ENCODE measurements around the gene TPSG1.
"Not testable (repeated sequence)": the region's sequence is repeated elsewhere in the genome, so short reads cannot be mapped to it uniquely, and the experiment has no call there.

TPSG1 gene

GRCh38 chr16:1193825-1194581 is 31.1 kb downstream of the TPSG1 start:
- peak in 1 of 3 experiments; percentile 58 for DNase-seq

GRCh38 chr16:1193143-1193824 is 31.8 kb downstream of the TPSG1 start:
- DNase-seq = peak; percentile 29 to 98 (median 92)

GRCh38 chr16:1192384-1193073 is 32.5 kb downstream of the TPSG1 start:
- DNase-seq = no peak

GRCh38 chr16:1190789-1191188 is 34.3 kb downstream of the TPSG1 start:
- not testable (repeated sequence) for DNase-seq

GRCh38 chr16:1189455-1189854 is 35.6 kb downstream of the TPSG1 start:
- DNase-seq = no peak

- DNase-seq = no peak
These were observed 36.5 kb downstream of the TPSG1 start for GRCh38 chr16:1188432-1189189.

- DNase-seq = not testable (repeated sequence)
These were observed 39.4 kb downstream of the TPSG1 start for GRCh38 chr16:1185460-1186207.

GRCh38 chr16:1184980-1185379 is 40.1 kb downstream of the TPSG1 start:
- no peak for DNase-seq

- peak; percentile 34 to 71 (median 39) for DNase-seq
These were observed 40.8 kb downstream of the TPSG1 start for GRCh38 chr16:1184156-1184868.

GRCh38 chr16:1182950-1183907 is 41.8 kb downstream of the TPSG1 start:
- peak; percentile 89 to 96 (median 95) for DNase-seq

GRCh38 chr16:1182316-1182671 is 42.8 kb downstream of the TPSG1 start:
- peak; percentile 27 to 89 (median 77) for DNase-seq

- DNase-seq = peak in 2 of 3 experiments; percentile 50 to 60
These were observed 43.4 kb downstream of the TPSG1 start for GRCh38 chr16:1181404-1182315.

GRCh38 chr16:1180549-1181403 is 44.3 kb downstream of the TPSG1 start:
- peak in 2 of 3 experiments; percentile 14 to 29 for DNase-seq

GRCh38 chr16:1178295-1178910 is 46.7 kb downstream of the TPSG1 start:
- DNase-seq = no peak

GRCh38 chr16:1177750-1178149 is 47.3 kb downstream of the TPSG1 start:
- no peak for DNase-seq

- no peak for DNase-seq
These were observed 48.0 kb downstream of the TPSG1 start for GRCh38 chr16:1177053-1177452.

GRCh38 chr16:1176280-1176897 is 48.7 kb downstream of the TPSG1 start:
- DNase-seq = no peak
